Parathyroid adenoma (tissue), 2 donors: ENCODE measurements around the gene ST7L.

Experiments used
- H2AFZ ChIP-seq: fragments of 300-600 bp; sonication (generic); one replicate; pipeline ENCODE4 v1.7.0; 2017; ENCODE audit warnings: antibody characterized with exemption, mild to moderate bottlenecking
- H3K27ac ChIP-seq: fragments of 300-600 bp; sonication (generic); one replicate; pipeline ENCODE4 v1.7.0; 2017
- H3K27me3 ChIP-seq: fragments of 300-600 bp; sonication (generic); one replicate; pipeline ENCODE4 v1.7.0; 2017; ENCODE audit warnings: low read length; ENCODE audit not compliant: control insufficient read depth, insufficient read depth
- H3K36me3 ChIP-seq: fragments of 300-600 bp; sonication (generic); one replicate; pipeline ENCODE4 v1.7.0; 2017; ENCODE audit warnings: low read length; ENCODE audit not compliant: control insufficient read depth, insufficient read depth
- H3K4me1 ChIP-seq: fragments of 300-600 bp; sonication (generic); one replicate; pipeline ENCODE4 v1.7.0; 2017; ENCODE audit warnings: control low read depth
- H3K4me2 ChIP-seq: fragments of 300-600 bp; sonication (generic); one replicate; pipeline ENCODE4 v1.7.0; 2017; ENCODE audit warnings: low read length
- H3K4me3 ChIP-seq: fragments of 300-600 bp; sonication (generic); one replicate; pipeline ENCODE4 v1.7.0; 2017; ENCODE audit warnings: low read depth, low read length
- H3K79me2 ChIP-seq: fragments of 300-600 bp; sonication (generic); one replicate; pipeline ENCODE4 v1.7.0; 2017; ENCODE audit warnings: control low read depth
- H3K9ac ChIP-seq: fragments of 300-600 bp; sonication (generic); one replicate; pipeline ENCODE4 v1.7.0; 2017; ENCODE audit warnings: mild to moderate bottlenecking
- H3K9me3 ChIP-seq: fragments of 300-600 bp; sonication (generic); one replicate; pipeline ENCODE4 v1.7.0; 2017; ENCODE audit warnings: low read length; ENCODE audit not compliant: control insufficient read depth
- CTCF ChIP-seq: fragments of 300-600 bp; sonication (generic); IDR thresholded peaks from one replicate; pipeline ENCODE4 v1.7.0; 2017; ENCODE audit warnings: antibody characterized with exemption, mild to moderate bottlenecking
- donor health status: primary hyperparathyroidism.

ST7L gene

GRCh38 chr1:112513112-112513870, 105.7 kb downstream of the ST7L start:
- Histone ChIP-seq H3K4me2 (no peak overlapping the region), H3K9ac (no peak overlapping the region), H2AFZ (no peak overlapping the region), H3K36me3 (no peaks in the 10 kb centered on the region), H3K4me3 (no peak overlapping the region), H3K4me1 (peaks cover 2% of the 10 kb centered on the region), H3K79me2 (no peaks in the 10 kb centered on the region), H3K27me3 (no peaks in the 10 kb centered on the region), H3K27ac (no peak overlapping the region), H3K9me3 (no peaks in the 10 kb centered on the region)
- TF ChIP-seq CTCF = no peak

GRCh38 chr1:112511897-112512296, 107.0 kb downstream of the ST7L start:
- Histone ChIP-seq H3K4me3 (no peak overlapping the region), H3K4me2 (no peak overlapping the region), H3K27me3 (no peaks in the 10 kb centered on the region), H3K79me2 (no peaks in the 10 kb centered on the region), H3K9ac (no peak overlapping the region), H3K27ac (no peak overlapping the region), H2AFZ (no peak overlapping the region), H3K36me3 (no peaks in the 10 kb centered on the region), H3K4me1 (peaks cover 3% of the 10 kb centered on the region), H3K9me3 (no peaks in the 10 kb centered on the region)
- no peak for TF ChIP-seq CTCF

- no peak for TF ChIP-seq CTCF
These were observed 108.6 kb downstream of the ST7L start for GRCh38 chr1:112510340-112510739.

GRCh38 chr1:112509660-112510178, 109.2 kb downstream of the ST7L start:
- Histone ChIP-seq H3K27me3 (no peaks in the 10 kb centered on the region), H3K9ac (no peak overlapping the region), H2AFZ (no peak overlapping the region), H3K9me3 (no peaks in the 10 kb centered on the region), H3K4me3 (no peak overlapping the region), H3K79me2 (no peaks in the 10 kb centered on the region), H3K4me2 (no peak overlapping the region), H3K4me1 (peaks cover 3% of the 10 kb centered on the region), H3K36me3 (no peaks in the 10 kb centered on the region), H3K27ac (no peak overlapping the region)
- TF ChIP-seq CTCF = no peak

More at GRCh38 chr1:112510340-112510739, 108.6 kb downstream of the ST7L start:
- no peaks in the 10 kb centered on the region for H3K36me3 ChIP-seq
- H3K27ac ChIP-seq = no peak overlapping the region
- H3K27me3 ChIP-seq = no peaks in the 10 kb centered on the region
- H3K79me2 ChIP-seq = no peaks in the 10 kb centered on the region
- no peak overlapping the region for H3K4me2 ChIP-seq
- peaks cover 3% of the 10 kb centered on the region for H3K4me1 ChIP-seq
- no peak overlapping the region for H3K4me3 ChIP-seq
- no peak overlapping the region for H2AFZ ChIP-seq
- no peaks in the 10 kb centered on the region for H3K9me3 ChIP-seq
- H3K9ac ChIP-seq = no peak overlapping the region
